Hematopoietic multipotent progenitor cell treated with erythropoietin and hydrocortisone succinate and interleukin-3 and kit ligand, for 8 days (in vitro differentiated cells): ENCODE measurements around the gene MYT1.

ENCODE experiments used
- DNase-seq: peaks from one replicate; pipeline ENCODE4 v3.0.0-alpha.2; 2015

MYT1 gene

DNA sequence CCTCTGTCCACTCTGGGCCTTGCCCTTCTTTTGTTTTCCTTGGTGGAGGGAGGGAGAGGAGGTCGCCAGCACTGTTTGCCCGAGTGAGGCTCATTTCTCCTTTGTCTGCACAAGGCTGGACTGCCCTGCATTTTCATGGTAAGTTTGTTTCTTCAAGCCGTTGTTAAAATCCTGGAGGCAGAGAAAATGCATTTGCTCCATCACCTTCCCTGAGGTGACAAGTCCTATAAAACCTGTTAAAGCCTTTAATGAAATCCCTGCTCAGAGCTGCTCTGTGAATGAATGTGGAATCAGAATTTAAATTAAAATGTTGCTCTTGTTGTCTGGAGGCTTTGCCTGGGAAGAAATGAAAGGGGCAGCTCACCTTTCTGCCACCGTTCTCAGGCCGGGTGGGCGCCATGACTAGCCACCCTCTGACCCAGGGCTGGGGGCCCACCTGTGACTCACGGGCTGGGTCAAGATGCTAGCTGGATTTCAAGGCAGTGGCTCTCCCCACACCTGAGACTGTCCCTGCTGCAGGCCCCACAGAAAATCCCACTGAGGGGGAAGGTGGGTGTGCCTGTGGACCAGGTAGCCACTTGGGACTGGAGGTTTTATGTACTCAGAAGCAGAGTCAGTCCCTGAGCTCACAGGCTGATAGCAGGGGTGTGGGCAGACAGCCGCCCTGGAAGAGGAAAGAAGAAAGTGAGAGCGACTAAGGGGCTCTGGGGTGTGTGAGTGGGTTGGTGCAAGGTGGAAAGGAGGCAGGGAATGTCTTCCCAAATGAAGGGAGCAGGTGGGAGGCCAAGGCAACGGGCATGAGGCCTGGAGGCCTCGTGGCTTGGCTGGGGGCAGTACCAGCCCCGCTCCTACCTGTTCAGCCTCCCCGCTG lies 24.0 kb upstream of the MYT1 start:
- no peak for DNase-seq

DNA sequence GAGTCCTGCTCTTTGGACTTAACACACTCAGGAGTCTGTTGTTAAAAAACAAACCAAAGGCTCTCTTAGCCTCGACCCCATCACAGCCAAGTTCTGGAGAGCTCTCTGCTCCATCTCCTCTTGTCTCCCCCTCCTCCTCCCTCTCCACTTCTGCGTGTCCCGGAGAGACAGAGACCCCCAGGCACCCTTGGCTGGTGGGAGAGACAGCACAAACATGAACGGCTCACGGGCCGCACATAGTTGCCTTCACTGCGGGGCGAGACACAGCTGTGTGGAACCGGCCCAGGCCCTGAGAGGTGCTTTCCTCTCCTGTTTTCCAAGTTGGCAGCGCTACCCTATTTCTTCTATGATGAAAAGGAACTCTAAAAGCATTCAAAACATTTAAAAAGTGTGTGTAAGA lies 23.3 kb upstream of the MYT1 start:
- no peak for DNase-seq

DNA sequence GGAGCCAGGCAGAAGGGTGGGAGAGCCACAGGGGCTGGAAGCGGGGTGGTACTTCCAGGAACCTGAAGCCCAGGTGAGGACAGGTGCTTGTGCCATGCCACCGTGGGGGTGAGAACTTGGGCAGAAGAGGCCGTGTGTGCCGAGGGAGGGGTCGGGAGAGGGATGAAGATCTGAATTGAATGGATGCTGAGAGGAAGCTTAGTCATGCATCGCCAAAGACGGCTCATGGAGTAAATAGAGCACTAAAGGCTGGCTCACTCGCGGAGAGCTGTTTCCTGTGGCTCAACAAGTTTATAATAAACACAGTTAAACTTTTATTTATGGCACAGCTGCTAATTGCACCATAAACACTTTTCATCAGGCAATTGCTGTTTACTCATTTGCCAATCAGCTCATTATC lies 21.7 kb upstream of the MYT1 start:
- DNase-seq, result no peak

DNA sequence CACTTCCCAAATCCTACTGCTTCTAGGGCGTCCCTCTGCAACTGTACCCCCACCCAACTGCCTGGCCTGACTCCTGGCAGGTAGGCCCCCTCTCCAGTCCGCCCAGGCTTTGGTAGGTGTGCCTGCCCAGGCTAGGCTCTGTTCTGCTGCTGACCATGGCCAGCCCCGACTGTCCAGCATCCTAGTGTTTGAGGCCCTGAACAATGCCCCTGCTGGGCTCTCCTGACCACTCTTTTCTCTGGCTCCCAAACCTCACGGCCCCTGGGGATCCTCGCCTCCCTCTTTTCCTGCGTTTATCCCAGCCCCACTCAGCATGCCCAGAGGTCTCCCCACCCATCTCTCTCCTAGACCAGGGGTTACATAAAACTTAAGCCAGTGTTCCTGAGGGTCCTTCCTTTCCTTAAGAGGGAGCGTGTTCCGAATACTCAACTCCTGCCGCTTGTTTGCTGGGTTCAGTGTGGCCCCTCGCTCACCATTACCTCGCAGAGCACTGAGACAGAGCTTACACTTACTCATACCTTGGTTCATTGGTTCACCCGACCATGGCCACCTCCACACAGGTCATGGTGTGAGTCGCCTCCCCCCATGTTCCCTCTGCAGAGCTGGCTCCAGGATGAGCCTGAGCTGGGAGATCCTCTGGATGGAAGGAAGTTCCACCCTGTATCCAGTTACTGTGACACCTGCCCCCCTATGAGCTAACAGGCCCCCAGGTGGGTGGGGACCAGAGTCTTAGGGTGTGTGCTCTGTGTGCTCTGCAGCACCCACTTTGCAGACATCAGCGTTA lies 21.0 kb upstream of the MYT1 start:
- DNase-seq, result no peak

DNA sequence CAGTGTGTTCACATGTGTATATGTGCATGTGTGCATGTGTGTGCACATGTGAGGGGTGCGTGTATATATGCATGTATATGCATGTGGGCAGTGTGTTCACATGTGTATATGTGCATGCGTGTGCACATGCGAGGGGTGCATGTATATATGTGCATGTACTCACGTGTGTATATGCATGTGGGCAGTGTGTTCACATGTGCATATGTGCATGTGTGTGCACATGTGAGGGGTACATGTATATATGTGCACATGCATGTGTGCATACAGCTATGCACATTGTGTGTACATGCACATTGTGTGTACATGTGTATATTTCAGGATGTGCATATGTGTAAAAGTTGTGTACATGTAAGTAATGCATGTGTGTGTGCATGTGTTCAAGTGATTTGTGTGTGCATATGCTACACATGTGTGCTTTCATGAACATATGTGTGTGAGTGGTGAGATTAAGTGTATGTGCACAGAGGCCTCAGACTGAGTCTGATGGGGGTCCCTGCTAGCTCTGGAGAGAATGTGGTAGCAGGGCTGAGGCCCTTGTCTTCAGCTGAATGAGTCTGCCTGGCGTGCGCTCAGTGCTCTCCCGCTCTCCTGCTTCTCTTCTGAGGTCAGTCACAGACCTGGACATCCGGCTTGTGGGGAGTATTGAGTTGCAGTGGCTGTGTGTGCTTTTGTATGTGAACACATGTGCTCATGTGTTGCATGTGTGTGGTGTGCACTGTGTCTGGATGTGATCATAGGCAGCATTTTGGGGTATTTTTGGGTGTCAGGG lies 19.9 kb upstream of the MYT1 start:
- no peak for DNase-seq

DNA sequence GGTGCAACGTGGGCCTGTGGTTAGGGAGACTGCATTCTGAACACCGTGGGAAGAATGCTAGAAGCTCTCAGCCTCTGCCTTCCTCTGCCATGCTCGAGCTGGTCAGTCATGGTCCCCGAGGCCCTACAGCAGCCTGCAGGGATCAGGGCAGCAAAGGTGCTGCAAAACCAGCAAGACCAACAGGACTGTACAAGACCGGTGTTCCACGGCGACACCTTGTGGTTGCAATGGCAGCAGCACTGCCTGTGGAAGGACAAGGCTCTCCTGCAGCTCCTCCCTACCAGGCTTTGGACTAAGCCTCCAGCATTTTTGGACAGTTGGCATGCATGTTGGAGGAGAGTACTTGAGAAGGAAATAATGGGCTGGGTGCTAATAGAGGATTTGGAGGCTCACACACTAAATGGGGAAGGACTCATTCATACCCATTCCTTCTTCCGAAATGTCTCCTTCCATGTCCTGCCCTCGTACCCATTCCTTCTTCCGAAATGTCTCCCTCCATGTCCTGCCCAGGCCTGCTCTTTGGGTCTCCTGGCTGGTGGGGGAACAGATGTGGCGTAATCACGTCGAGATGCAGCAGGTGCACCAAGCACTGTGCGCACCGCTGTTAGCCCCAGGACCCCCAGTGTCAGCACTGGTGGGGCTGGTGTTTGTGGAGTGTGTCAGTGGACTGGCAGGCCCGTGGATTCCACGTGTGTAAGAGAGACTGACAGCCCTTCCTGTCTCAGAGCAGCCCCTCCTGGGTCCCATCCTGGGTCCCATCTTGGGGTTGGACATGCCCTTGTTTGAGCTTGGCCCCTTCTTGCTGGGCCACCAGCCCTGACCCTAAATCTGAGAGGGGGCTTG lies 18.6 kb upstream of the MYT1 start:
- no peak for DNase-seq

DNA sequence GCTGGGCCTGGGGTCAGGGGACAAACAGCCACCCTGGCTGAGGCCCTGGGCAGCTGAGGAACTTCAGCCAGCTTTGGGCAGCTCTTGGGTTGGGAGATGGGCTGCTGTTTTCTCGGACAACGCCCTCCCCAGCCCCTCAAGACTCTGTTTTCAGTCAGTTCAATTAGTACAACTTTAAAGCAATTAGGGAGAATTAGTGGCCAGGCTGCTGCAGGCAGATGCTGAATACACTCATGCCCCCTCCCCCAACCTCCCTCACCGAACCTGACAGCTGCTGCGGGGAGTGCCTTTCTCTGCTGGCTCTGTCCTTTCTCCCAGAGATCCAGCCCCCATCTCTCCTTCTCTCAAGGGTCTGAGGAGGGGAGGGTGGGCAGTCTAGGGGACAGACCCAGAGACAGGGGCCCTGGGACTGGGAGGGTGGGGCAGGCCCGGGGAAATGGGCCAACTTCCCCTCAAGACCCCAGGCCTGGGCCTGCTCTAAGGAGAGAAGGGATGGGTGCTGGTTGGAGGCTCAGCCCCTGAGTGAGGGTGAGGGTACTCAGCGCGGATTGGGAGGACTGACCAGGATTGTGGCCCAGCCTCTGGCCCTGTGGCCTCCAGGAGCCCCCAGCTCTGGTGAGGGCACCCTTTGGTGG lies 17.8 kb upstream of the MYT1 start:
- DNase-seq, result no peak

DNA sequence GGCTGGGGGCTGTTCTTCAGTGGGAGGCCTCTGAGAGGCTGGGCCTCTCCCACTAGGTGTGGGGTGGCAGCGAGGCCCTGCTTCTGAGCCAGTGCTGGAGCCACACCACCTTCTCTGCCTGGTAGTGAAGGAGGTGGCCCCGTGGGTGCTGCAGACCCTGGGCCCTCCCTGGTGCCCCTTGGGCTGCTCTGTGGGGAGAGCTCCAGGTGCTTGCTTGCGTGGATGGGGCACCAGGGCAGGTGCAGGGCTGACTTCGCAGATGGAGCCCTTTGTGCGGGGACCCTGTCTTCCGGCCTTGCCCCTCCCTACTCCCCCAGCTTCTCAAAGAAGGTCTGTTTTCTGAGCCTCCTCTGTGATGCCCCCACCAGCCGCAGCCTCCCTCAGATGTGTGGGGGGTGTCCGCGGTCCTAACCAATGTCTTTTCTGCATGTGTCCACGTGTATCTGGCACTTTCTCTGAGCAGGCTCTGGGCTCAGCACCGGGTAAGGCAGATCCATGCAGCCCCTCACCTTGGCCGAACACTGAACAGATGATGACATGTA lies 17.2 kb upstream of the MYT1 start:
- no peak for DNase-seq

DNA sequence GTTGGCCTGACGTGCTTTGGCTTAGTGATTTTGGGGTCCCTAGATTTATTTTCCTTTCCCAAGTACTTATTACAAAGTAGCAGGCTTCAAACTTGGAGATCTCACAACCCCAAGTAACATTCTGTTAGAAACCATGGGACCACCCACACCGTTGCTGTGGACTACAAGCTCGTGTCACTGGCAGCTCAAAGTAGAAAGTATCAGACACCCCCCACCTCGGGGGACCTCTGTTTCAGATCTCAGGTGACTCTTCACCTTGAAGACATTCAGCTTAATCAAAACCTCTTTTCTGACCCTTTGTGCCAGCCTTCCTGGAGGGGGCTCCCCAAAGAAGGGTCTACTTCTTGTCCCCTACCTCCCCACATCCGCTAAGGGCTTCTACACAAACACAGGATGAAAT lies 15.7 kb upstream of the MYT1 start:
- DNase-seq, result no peak

DNA sequence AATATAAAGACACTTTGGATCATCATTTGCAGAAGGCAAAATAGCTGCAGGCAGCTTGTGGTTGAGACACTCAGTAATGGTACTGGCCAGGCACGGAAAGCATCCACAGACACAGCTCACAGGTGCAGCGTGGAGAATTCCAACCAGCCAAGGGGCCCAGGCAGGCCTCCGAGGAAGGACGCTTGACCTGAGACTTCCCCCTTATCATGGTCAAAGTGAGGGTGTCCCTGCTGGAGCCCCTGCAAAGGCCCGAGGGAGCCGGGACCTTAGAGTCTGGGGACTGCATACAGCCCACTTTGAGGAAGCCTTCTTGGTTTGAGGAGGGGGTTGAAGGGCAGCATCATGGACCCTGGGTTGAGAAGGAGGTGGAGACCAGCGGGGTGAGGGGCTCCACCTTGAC lies 15.1 kb upstream of the MYT1 start:
- DNase-seq, result no peak

DNA sequence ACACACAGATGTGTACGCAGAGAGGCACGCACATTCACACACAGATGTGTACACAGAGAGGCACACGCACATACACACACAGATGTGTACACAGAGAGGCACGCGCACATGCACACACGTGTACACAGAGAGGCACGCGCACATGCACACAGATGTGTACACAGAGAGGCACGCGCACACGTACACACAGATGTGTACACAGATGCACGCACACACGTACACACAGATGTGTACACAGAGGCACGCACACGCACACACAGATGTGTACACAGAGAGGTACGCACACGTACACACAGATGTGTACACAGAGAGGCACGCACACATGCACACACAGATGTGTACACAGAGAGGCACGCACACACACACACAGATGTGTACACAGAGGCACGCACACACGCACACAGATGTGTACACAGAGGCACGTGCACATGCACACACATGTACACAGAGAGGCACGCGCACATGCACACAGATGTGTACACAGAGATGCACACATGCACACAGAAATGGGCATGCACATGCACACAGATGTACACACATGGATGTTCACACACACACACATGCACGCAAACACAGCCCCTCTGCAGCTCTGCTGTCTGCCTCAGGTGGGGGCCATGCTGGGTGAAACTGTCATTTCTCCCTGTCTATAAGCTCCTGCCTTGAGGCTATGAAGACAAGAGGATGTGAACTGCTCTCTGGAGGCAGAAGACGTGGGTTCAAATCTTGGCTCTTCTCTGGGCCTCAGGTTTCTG lies 14.3 kb upstream of the MYT1 start:
- DNase-seq, result no peak

DNA sequence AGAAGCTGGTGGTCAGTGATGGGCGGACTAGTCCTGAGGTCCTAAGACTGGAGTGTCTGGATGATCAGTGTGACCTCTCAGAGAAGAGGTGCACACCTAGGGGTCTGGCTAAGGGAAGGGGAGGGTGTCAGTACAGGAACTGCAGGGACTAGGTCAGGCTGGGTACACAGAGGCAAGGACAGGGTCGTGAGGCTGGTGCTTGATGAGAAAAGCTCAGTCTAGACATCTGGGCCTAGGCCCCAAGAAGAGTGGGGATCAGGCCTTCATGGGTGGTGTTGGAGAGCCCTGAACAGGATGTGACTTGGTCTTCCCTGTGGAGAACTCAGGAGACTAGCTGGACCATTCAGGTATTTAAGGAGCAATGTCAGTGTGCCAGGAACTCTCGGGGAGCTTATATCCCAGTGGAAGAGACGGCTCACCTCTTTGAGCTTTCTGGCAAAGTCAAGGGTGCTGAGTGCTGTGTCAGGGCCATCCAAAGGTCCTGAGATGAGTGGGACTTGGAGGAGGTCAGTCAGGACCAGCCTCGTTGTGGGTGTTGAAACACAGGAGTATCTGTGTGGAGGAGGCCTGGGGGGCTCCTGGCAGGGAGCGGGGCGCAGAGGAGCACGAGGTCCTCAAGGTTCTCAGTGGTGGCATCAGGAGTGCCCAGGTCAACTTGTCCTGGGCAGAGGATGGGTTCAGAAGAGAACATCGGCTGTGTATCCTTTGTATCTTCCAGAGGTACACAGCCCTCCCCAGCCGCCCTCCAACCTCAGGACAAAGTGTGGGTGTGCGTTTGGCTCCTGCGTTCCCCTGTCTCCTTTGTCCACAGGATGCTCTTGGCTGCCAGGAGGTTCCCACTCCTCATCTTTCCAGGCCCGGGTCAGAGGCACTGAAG lies 13.3 kb upstream of the MYT1 start:
- DNase-seq, result no peak

DNA sequence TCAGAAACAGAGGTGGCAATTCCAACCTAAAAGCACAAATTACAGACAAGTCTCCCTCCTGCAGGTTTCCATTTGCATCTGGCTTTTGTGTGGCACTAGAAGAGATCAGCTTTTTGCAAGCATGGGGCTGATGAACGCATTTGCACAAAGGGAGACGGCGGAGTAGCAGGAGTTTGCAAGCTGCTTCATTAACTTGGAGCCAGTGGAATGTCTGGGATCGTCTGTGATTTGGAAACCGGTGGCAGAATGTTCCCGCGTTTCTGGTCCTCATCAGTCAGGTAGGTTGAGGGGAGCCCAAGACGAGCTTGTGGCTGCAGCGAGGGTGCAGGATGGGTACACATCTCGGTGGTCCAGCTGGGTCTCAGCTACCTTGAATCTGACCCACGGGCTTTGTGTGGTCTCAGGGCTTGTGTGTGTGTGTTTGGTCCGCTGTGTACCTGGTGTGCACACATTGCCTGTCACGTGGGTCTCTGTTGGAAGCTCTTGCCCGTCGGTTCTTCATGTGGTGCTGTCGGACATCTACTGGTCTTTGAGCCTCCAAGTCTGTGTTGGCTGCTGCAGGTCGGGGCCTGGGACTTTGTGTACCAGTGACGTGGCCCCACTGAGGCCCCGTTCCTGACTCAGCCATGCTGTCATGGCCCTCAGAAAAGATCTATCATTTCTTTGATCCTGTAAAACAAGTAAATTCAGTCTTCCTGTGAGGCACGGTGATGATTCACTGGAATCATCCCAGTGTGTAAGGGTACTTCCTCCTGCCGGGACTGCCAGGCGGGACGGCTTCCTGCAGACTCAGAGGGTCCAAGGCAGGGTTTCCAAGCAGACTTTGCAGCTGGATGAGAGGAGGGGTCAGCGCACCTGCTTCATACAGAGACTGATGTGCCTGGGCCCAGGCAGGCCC lies 12.4 kb upstream of the MYT1 start:
- no peak for DNase-seq

DNA sequence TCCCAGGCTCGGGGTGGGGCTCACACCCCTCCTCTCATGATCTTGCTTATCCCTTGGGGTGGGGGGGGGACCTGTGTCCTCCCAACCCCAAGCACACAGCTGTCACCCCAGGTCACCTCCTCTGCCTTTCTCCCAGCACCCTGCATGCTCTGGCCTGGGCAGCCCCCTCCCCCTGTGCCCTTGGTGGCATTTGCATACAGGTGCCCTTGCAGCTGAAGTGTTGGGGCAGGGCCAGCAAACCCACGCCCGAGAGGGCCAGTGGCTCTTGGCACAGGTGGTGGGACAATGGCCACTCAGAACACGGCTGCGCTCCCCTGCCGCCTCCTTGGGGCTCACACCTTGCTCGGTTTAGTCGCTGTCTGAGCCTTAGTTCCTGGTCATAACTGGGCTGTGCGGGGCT lies 11.3 kb upstream of the MYT1 start:
- DNase-seq, result no peak

DNA sequence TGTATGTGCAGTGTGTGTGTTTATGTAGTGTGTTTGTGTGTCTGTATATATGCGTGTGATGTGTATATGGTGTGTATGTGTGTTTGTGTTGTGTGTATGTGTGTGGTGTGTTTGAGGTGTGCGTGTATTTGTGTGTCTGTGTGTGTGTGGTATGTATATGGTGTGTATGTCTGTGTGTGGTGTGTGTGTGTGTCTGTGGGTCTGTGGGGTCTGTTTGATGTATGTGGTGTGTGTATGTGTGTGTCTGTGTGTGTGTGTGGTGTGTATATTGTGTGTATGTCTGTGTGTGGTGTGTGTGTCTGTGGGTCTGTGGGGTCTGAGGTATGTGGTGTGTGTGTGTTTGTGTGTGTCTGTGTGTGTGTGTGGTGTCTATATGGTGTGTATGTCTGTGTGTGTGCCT lies 10.8 kb upstream of the MYT1 start:
- no peak for DNase-seq

DNA sequence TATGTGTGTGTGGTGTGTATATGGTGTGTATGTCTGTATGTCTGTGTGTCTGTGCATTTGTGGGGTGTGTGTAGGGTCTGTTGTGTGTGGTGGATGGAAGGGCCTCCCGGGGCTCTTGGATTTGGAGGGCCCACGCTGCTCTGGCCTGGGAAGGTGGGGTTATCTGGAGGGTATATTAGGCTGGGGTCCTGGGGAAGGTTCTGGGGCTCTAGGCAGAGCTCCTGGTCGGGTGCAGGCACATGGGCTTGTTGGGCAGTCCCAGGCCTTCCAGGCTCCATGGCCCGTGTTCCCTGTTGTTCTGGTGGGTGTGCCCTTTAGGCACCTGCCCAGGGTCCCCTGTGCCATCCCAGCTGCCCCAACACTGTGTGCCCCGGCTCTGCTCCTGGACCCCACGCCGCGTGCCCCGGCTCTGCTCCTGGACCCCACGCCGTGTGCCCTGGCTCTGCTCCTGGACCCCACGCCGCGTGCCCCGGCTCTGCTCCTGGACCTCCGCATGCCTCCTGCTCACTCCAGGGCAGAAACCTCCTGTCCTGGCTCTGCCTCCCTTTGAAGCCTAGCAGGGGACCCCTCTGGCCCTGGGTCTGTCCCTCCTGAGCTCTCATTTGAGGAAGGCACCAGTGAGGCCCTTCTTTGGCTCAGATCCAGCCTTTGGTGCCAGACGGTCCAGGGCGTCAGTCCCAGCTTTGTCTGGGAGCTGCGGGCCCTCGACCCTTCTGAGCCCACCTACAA lies 10.2 kb upstream of the MYT1 start:
- DNase-seq, result no peak

DNA sequence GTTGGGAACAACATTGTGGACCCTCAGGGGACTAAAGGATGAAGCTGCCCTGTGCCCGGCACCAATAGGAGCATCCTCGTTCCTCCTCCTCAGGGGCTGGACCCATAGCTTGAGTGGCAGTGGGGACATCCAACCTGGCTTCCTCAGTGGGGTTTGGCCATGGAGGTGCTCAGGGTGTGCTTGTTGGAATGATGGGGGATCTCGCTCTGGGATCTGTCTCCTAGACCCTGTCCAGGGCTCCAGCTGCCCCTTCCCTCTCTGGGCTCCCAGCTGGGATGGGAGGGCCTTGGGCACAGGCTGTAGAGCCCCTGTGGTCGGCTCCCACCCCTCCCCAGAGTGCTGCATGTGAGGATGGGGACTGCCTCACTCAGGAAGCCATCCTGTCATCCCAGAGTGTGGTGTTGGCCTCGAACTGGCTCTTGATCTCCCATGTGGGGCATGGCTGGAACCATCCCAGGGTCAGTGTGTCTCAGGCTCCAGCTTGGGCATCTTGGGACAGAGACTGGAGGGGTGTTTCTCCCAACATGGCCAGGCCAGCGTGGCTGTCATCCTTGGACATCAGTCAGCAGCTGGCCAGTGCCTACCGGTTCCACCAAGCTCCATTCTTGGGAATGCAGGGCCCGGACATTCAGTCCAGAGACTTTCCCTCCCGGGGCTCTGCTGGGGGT lies 9.5 kb upstream of the MYT1 start:
- no peak for DNase-seq
